Kidney epithelial cell (primary cell): ENCODE results near the gene MYCBP2. TPM values are rescaled to one million over a fixed set of nuclear protein-coding genes. Genes with fewer than 3 reads are reported as not detected.

Experiments used
- DNase-seq: peaks from one replicate; pipeline ENCODE4 v3.0.0-alpha.2; 2010; ENCODE audit warnings: low read depth
- H3K27me3 ChIP-seq: 2 replicates; pipeline ENCODE4 v1.6.0; 2011; ENCODE audit warnings: low read length; ENCODE audit not compliant: control insufficient read depth, insufficient read depth
- H3K36me3 ChIP-seq: 2 replicates; pipeline ENCODE4 v1.5.1; 2011; ENCODE audit warnings: low read length; ENCODE audit not compliant: control insufficient read depth, insufficient read depth
- H3K4me3 ChIP-seq: 2 replicates; pipeline ENCODE4 v1.5.1; 2011; ENCODE audit warnings: low read depth, mild to moderate bottlenecking, control low read depth, low read length
- total RNA-seq: library from RNA; depleted of rRNA; stranded (reverse); fragments of >200 nt; gene quantifications from 2 replicates; pipeline ENCODE4 v1.2.3, GENCODE V29; 2015
- TF ChIP-seq, protein P1 (sequence below): IDR thresholded peaks from 2 replicates; pipeline ENCODE4 v1.5.1; 2011; ENCODE audit warnings: mild to moderate bottlenecking, moderate library complexity, low read length, control low read depth, inconsistent platforms; ENCODE audit not compliant: insufficient read depth, poor library complexity, severe bottlenecking

The MYCBP2 gene
- total RNA-seq, 1 donor from 2014 or later = 46.3 TPM

DNA sequence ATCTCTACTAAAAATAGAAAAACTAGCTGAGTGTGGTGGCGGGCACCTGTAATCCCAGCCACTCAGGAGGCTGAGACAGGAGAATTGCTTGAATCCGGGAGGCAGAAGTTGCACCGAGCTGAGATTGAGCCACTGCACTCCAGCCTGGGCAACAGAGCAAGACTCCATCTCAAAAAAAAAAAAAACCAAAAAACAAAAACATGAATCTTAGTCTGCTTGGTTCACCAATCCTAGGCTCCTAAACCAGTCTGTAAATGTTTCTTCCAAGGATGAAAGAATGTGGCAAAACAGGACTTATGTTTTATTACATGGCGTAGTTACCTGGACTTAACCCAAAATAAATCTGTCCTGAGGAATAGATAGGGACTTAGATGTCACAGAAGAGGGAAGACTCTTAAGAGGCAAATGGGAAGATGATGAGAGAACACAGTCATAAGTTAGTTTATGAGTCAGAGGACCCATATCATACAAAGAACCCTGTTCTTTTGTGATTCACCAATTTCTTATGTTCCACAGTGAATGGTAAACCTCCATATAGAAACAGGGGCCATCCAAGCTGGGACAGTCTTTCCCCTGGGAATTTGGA lies 293.1 kb downstream of the MYCBP2 start:
- no peak for DNase-seq
- no peak overlapping the region for H3K4me3 ChIP-seq
- TF ChIP-seq, protein P1, sequence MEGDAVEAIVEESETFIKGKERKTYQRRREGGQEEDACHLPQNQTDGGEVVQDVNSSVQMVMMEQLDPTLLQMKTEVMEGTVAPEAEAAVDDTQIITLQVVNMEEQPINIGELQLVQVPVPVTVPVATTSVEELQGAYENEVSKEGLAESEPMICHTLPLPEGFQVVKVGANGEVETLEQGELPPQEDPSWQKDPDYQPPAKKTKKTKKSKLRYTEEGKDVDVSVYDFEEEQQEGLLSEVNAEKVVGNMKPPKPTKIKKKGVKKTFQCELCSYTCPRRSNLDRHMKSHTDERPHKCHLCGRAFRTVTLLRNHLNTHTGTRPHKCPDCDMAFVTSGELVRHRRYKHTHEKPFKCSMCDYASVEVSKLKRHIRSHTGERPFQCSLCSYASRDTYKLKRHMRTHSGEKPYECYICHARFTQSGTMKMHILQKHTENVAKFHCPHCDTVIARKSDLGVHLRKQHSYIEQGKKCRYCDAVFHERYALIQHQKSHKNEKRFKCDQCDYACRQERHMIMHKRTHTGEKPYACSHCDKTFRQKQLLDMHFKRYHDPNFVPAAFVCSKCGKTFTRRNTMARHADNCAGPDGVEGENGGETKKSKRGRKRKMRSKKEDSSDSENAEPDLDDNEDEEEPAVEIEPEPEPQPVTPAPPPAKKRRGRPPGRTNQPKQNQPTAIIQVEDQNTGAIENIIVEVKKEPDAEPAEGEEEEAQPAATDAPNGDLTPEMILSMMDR = no peak
- H3K36me3 ChIP-seq = no peaks in the 10 kb centered on the region
- no peaks in the 10 kb centered on the region for H3K27me3 ChIP-seq

DNA sequence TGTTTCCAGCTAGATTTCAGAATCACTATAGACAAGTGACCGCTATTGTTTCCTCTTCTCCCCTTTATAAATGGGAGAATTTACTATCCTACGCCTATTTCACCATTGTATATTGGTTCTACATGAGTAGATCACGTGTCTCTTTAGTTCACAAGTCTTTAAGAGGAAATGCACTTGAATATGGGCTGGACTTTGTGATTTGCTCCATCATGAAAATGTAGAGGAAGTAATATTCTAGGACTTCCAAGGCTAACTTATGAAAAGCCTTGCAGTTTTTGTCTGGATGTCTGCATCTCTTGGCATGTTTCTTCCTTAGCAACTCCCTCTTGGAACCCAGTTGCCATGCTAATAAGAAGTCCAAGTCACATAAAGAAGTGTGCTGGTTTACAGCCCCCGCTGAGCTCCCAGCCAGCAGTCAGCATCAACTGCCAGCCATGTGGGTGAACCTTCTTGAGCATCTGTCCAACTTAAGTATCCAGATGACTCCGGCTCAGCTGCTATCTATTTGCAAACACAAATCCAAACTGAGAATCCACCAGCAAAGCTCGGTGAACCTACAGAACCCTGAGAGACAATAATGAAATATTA lies 295.1 kb downstream of the MYCBP2 start:
- Histone ChIP-seq H3K4me3 (no peak overlapping the region), H3K36me3 (no peaks in the 10 kb centered on the region), H3K27me3 (no peaks in the 10 kb centered on the region)
- TF ChIP-seq, protein P1 = no peak
- DNase-seq = no peak

DNA sequence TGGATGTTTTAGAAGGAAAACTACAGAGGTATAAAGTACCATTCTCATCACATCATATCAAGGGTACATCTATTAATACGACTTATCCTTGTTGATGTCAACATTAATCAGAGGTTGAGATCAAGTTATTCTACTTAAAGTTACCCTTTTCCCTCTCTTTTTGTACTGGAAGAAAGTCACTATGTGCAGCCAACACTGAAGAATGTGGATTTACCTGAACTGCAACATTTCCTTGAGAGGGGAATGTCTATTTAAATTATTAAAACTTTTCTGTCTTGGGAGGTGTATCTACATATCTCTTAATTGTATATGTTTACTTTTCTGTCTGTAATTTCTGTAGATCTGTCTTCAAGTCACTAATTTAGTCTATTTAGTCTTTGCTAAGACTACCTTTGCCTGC lies 297.5 kb downstream of the MYCBP2 start:
- Histone ChIP-seq H3K4me3 (no peak overlapping the region), H3K36me3 (no peaks in the 10 kb centered on the region), H3K27me3 (no peaks in the 10 kb centered on the region)
- TF ChIP-seq, protein P1 = no peak
- DNase-seq = no peak

DNA sequence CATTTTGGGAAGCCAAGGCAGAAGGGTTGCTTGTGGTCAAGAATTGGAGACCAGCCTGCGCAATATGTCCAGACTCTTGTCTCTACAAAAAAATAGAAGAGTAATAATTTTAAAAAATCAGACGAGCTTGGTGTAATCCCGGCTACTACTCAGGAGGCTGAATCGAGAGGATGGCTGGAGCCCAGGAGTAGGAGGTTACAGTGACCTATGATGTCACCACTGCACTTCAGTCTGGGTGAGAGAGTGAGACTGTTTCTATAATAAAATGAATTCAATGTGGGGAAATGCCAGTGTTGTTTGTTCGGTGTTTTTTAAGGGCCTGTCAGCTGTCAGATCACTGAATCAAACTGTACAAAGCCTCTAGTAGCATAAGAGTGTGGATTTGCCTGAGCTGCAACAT lies 298.7 kb downstream of the MYCBP2 start:
- Histone ChIP-seq H3K27me3 (no peaks in the 10 kb centered on the region), H3K36me3 (no peaks in the 10 kb centered on the region), H3K4me3 (no peak overlapping the region)
- no peak for DNase-seq
- TF ChIP-seq, protein P1 = no peak

DNA sequence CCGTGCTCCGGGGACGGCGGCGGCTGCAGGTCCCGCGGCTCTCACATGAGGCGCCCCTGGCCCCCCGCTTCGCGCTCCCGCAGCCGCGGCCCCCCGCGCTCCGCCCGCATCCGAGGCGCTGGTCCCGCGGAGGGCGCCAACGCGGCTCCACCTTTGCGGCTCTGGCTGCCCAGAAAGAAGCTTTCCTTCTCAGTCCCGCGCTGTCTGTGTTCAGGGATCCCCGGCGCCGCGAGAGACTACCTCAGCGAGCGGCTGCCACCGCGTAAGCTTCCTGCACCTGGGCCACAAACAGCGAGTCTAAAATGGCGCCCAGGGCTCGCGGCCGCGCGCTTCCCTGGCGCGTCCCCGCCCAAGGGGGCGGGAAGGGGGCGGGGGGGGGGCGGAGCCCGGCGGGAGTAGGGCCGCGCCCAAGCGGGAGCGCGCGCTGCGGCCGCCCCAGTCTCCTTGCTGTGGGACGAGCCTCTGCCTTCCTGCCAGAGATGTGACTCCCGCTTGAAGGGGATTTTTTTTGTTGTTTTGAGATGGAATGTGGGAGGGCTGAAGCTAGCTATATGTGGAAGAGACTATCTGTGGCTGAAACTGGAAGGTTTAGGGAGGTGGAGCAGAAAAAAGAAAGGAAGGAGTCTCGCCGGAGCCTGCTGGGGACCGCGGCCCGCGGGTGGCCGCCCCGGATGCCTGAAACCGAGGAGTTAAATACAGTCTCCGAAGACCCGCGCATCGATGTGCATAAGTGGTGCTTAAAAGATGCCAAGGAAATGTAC lies 299.9 kb downstream of the MYCBP2 start, which contains the start of gene FBXL3:
Gene FBXL3, minus strand, starts transcription at position 299 of the 761 bp plus-strand sequence. CDS start 5,299 bp downstream, outside the sequence.
- DNase-seq = no peak
- Histone ChIP-seq H3K4me3 (peak within 1 kb of the TSS; percentile 74), H3K36me3 (no peaks in the 10 kb centered on the region), H3K27me3 (no peaks in the 10 kb centered on the region)
- TF ChIP-seq, protein P1 = no peak
